ENCODE results near the gene LTBP4.

DNA sequence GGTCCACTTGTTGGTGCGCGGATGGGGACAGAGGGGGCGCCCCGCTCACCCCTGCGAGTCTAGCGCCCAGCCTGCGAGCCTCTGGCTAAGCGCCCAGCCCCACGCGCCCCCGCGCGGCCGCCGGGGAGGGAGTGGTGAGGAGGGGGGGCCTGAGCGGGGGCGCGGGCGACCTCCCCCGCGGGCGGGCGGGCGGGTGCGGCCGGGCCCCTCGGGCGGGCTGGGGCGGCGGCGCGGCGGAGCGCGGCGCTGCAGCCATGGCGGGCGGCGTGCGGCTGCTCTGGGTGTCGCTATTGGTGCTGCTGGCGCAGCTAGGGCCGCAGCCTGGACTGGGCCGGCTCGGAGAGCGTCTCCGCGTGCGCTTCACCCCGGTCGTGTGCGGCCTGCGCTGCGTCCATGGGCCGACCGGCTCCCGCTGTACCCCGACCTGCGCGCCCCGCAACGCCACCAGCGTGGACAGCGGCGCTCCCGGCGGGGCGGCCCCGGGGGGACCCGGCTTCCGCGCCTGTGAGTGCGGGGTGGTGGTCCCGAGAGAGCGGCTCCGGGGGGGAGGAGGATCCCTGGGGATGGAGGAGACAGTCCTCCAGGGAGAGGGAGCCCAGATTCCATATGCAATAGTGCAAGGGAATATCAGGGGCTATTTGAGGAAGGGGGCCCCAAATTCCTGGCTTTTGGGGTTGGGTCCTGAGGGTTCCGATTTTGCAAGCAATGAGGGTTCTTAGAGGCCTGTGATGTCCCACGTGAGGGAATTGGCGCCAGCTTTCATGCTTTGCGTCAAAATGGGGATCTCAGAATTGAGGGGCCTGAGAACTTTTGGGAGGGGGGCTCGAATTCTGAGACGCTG is at the start of gene LTBP4:
- no peak for TF ChIP-seq EZH2 (IDR thresholded peaks at IDR 0.05; ENCODE audit: borderline replicate concordance, low read depth, low read length, severe bottlenecking)
- TF ChIP-seq, protein P1, sequence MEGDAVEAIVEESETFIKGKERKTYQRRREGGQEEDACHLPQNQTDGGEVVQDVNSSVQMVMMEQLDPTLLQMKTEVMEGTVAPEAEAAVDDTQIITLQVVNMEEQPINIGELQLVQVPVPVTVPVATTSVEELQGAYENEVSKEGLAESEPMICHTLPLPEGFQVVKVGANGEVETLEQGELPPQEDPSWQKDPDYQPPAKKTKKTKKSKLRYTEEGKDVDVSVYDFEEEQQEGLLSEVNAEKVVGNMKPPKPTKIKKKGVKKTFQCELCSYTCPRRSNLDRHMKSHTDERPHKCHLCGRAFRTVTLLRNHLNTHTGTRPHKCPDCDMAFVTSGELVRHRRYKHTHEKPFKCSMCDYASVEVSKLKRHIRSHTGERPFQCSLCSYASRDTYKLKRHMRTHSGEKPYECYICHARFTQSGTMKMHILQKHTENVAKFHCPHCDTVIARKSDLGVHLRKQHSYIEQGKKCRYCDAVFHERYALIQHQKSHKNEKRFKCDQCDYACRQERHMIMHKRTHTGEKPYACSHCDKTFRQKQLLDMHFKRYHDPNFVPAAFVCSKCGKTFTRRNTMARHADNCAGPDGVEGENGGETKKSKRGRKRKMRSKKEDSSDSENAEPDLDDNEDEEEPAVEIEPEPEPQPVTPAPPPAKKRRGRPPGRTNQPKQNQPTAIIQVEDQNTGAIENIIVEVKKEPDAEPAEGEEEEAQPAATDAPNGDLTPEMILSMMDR (IDR thresholded peaks at IDR 0.05; ENCODE audit: extremely low read depth in 1 of 2, insufficient read depth in 1 of 2, low read depth in 1 of 2, low read length in 2 of 2), result peak in 1 of 2 donors; percentile 12
- no peak for TF ChIP-seq POLR2A (IDR thresholded peaks at IDR 0.05; ENCODE audit: low read depth, low read length)
- no peak for TF ChIP-seq JUN (IDR thresholded peaks at IDR 0.05; ENCODE audit: borderline replicate concordance, insufficient read depth, insufficient read length, low read depth)
- TF ChIP-seq GATA2 (IDR thresholded peaks at IDR 0.05; ENCODE audit: insufficient read depth, insufficient read length, low read depth, low read length), result no peak
- TF ChIP-seq, protein P2, sequence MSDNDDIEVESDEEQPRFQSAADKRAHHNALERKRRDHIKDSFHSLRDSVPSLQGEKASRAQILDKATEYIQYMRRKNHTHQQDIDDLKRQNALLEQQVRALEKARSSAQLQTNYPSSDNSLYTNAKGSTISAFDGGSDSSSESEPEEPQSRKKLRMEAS (IDR thresholded peaks at IDR 0.05; ENCODE audit: insufficient read depth, insufficient read length), result no peak
- TF ChIP-seq POLR2AphosphoS5 (IDR thresholded peaks at IDR 0.05; ENCODE audit: insufficient read depth, low read depth, low read length), result peak; percentile 32
- no peak for TF ChIP-seq MYC (IDR thresholded peaks at IDR 0.05; ENCODE audit: low read depth, low read length)
- TF ChIP-seq FOS (IDR thresholded peaks at IDR 0.05; ENCODE audit: borderline replicate concordance, insufficient read depth, low read length), result no peak

Measured in endothelial cell of umbilical vein (primary cell).